Measurements from ENCODE around the gene GPR32.
"Not testable (repeated sequence)": the region's sequence is repeated elsewhere in the genome, so short reads cannot be mapped to it uniquely, and the experiment has no call there.

The GPR32 gene

DNA sequence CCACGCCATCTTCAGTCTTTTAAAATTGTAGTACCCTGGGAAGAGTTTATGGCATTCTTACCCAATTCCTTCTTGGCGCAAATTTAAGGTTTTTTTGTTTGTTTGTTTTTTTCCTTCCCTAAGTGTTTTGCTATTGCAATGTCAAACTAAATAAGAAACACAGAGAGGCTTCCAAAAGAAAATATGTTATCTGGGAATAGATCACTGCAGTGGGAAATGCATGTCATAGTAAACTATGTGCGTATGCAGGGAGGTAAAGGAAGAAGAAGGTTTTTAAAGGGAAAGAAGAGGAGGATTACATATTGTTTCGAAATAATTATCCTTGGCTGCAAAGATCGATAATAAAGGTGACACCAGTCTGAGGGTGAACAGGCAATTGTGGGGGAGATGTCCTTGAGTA, 33.9 kb upstream of the GPR32 start:
- H3K4me3 ChIP-seq (ENCODE audit: control insufficient read depth, low read depth, low read length): no peak overlapping the region
- DNase-seq (ENCODE audit: low read depth): no peak
- TF ChIP-seq, protein P1, sequence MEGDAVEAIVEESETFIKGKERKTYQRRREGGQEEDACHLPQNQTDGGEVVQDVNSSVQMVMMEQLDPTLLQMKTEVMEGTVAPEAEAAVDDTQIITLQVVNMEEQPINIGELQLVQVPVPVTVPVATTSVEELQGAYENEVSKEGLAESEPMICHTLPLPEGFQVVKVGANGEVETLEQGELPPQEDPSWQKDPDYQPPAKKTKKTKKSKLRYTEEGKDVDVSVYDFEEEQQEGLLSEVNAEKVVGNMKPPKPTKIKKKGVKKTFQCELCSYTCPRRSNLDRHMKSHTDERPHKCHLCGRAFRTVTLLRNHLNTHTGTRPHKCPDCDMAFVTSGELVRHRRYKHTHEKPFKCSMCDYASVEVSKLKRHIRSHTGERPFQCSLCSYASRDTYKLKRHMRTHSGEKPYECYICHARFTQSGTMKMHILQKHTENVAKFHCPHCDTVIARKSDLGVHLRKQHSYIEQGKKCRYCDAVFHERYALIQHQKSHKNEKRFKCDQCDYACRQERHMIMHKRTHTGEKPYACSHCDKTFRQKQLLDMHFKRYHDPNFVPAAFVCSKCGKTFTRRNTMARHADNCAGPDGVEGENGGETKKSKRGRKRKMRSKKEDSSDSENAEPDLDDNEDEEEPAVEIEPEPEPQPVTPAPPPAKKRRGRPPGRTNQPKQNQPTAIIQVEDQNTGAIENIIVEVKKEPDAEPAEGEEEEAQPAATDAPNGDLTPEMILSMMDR (conservative IDR thresholded peaks at IDR 0.05; ENCODE audit: control insufficient read depth, insufficient read depth, low read depth, low read length): no peak

DNA sequence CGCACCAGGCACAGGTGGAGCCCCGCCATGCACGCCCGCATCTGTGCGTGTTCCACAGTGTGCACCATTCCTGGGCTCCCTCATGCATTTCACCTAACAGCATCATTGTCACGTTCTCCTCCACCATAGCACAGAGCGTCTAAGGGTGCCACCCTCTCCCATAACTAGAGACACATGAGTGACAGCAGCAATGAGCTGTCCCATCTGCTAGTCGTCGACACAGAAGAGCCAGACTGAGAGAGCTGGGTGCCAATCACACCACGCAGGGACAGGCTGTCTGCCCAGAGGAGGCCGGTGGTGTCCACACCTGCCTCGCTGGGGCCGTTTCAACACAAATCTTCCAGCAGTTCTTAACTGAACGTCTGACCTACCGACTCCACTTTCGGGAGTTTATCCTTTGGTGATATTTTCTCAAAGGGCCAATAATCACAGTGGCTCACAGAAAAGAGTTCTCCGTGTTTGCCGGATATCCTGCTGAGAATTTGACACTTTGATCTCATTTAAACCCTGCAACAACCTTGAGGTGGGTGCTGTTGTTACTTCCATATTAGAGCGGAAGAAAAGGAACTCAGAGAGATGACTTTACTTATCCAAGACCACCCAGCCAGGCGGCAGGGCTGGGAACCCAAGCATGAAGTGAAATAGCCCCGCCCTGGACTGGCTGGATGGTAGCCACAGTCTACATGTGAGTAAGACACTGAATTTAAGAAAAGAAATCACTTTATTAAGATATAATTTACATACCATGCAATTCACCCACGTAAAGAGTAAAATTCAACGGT, 30.9 kb upstream of the GPR32 start:
- no peak for DNase-seq (ENCODE audit: low read depth)
- TF ChIP-seq, protein P1 (conservative IDR thresholded peaks at IDR 0.05; ENCODE audit: control insufficient read depth, insufficient read depth, low read depth, low read length): no peak
- H3K4me3 ChIP-seq (ENCODE audit: control insufficient read depth, low read depth, low read length): no peak overlapping the region

DNA sequence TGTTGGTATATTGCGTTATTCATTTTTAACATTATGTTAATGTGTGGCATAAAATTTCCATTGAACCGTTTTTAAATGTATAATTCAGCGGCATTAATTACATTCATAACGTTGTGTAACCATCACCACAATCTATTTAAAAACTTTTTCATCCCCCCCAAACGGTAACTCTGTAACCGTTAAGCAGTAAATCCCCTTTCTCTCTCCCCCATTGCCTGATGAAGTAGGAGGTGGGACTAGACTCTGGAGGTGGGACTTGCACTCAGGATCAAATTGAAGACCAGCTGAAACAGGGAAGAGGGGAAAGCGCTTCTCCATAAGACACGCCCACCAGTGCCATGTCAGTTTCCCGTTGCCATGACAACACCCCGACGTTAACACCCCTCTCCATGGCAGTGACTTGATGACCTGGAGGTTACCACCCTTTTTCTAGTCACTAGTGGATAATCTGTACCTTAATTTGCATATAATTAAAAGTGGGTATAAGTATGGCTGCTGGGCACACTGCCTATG, 30.3 kb upstream of the GPR32 start:
- DNase-seq (ENCODE audit: low read depth): no peak
- H3K4me3 ChIP-seq (ENCODE audit: control insufficient read depth, low read depth, low read length): no peak overlapping the region
- TF ChIP-seq, protein P1 (conservative IDR thresholded peaks at IDR 0.05; ENCODE audit: control insufficient read depth, insufficient read depth, low read depth, low read length): no peak

DNA sequence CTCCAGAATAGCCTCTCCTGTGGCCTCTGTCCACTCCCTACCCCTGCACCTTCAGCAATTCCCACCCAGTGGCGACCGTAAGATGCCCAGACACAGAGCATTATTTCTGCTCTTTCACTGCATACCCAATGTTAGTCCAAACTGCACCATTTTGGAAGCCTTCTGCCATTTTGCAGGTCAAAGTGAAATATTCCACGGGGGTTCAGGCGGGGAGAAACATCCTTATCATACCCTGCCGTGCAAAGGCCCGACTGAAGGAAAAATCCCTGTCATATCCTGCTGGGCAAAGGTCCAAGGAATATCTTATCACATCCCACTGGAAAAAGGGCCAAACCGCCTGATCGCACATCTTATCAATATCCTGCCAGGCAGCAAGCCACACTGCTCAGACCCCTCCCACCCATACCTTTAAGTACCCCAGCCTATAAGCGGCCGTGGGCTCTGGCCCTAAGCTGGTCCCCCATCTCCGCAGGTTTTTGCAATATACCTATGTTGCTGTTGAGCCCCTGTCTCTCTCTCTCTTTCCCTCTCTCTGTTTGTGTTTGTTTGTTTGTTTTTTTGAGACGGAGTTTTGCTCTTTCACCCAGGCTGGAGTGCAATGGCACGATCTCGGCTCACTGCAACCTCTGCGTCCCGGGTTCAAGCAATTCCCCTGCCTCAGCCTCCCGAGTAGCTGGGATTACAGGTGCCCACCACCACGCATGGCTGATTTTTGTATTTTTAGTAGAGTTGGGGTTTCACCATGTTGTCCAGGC, 28.9 kb upstream of the GPR32 start:
- H3K4me3 ChIP-seq (ENCODE audit: control insufficient read depth, low read depth, low read length): no peak overlapping the region
- DNase-seq (ENCODE audit: low read depth): no peak
- TF ChIP-seq, protein P1 (conservative IDR thresholded peaks at IDR 0.05; ENCODE audit: control insufficient read depth, insufficient read depth, low read depth, low read length): no peak

DNA sequence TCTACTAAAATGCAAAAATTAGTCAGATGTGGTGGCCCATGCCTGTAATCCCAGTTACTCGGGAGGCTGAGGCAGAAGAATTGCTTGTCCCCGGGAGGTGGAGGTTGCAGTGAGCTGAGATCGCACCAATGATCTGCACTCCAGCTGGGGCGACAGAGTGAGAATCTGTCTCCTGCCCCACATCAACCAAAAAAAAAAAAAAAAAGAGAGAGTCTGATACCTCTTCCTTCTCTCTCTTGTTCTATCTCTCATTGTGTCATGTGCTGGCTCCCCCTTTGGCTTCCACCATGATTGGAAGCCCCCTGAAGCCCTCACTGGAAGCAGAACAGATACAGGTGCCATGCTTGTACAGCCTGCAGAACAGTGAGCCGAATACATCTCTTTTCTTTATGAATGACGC, 26.7 kb upstream of the GPR32 start:
- TF ChIP-seq, protein P1 (conservative IDR thresholded peaks at IDR 0.05; ENCODE audit: control insufficient read depth, insufficient read depth, low read depth, low read length): no peak
- DNase-seq (ENCODE audit: low read depth): no peak
- H3K4me3 ChIP-seq (ENCODE audit: control insufficient read depth, low read depth, low read length): no peak overlapping the region

DNA sequence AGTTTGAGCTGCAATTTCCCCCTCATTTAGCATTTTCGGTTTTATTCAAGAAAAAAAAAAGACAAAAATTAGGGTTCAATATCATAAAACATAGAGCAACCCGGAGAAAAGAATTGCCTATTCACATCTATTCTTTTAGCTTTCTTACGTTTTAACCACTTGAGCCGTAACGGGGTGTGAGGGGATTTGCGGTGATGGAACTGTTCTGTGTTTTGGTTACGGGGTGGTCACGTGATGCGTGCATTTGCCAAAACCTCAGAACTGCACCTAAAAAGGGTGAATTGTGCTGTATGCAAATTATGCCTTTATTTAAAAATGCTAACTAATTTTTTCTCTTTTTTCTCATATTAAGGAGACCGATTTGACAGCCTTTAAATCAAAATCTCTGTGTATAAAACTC, 25.0 kb upstream of the GPR32 start:
- no peak for DNase-seq (ENCODE audit: low read depth)
- no peak overlapping the region for H3K4me3 ChIP-seq (ENCODE audit: control insufficient read depth, low read depth, low read length)
- TF ChIP-seq, protein P1 (conservative IDR thresholded peaks at IDR 0.05; ENCODE audit: control insufficient read depth, insufficient read depth, low read depth, low read length): no peak

DNA sequence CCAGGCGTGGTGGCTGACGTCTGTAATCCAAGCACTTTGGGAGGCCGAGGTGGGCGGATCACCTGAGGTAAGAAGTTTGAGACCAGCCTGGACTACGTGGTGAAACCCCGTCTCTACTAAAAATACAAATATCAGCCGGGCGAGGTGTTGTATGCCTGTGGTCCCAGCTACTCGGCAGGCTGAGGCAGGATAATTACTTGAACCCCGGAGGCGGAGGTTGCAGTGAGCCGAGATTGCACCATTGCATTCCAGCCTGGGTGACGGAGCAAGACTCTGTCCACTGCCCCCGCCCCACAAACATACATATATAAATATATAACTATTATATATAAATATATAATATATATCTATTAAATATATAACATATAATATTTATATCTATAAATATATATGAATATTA, 23.1 kb upstream of the GPR32 start:
- not testable (repeated sequence) for H3K4me3 ChIP-seq (ENCODE audit: control insufficient read depth, low read depth, low read length); DNase-seq (ENCODE audit: low read depth)

All from fibroblast of mammary gland (primary cell).